Measurements from ENCODE around the gene CCDC18.
"Not testable (repeated sequence)": the region's sequence is repeated elsewhere in the genome, so short reads cannot be mapped to it uniquely, and the experiment has no call there.

CCDC18 gene

GRCh38 chr1:93244298-93245069 lies 64.0 kb downstream of the CCDC18 start:
- DNase-seq, result no peak

DNA sequence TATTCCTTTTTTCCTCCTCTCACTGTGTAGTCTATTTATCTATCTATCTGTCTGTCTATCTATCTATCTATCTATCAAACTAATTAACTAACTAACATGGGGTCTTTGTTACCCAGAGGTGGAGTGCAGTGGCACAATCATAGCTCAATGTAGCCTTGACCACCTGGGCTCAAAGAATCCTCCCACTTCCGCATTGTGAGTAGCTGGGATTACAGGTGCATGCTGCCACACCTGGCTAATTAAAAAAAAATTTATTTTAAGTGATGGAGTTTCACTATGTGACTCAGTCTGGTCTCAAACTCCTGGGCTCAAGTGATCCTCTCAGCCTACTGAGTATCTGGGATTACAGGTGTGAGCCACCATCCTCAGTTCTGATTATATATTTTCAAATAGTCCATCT lies 71.4 kb downstream of the CCDC18 start:
- DNase-seq, result no peak

DNA sequence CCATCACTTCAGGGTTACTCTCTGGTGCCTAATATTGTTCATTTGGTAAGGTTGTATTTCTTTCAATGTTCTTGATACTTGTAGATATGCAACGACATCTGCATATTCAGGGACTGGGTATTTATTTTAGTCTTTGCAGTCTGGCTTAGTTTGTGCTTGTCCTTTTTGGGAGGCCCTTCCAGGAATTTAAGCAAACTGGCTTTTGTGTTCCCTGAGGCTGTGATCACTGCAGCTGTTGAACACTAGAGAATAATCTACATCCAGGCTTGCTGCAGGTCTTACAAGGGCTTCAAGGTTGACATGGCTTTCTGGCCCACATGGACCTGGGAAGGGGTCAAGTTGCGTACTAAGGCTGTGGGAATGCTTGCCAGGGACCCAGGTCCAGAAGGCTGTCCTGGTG lies 72.1 kb downstream of the CCDC18 start:
- DNase-seq, result no peak

GRCh38 chr1:93253516-93253915 lies 73.0 kb downstream of the CCDC18 start:
- no peak for DNase-seq

DNA sequence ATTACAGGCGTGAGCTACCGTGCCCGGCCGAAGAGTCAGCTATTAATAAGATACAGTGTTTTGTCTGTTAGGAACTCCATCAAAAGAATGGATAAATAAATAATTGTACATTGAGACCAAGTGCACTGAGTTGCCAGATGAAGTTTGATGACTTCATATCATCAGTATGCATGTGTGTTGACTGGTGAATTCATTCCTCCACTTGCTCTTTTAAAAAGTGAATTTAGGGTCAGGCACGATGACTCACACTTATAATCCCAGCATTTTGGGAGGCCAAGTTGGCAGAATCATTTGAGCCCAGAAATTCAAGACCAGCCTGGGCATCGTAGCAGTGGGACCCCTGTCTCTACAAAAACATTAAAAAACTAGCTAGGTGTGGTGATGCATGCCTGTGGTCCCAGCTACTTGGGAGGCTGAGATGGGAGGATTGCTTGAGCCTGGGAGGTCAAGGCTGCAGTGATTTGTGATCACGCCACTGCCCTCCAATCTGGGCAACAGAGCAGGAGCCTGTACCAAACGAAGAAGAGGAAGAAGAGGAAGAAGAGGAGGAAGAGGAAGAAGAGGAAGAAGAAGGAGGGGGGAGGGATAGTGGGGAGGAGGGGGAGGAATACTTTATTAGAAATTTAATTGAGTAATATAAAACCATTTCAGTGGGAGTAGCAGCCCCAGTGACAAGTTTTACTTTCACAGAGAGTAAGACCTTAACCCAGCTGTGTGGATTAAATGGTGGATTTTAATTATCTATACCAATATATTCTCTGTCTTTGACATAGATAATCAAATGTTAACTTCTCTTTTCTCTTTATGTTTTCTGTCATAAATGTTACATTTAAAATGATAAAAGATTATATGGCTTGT lies 74.9 kb downstream of the CCDC18 start:
- DNase-seq, result no peak

DNA sequence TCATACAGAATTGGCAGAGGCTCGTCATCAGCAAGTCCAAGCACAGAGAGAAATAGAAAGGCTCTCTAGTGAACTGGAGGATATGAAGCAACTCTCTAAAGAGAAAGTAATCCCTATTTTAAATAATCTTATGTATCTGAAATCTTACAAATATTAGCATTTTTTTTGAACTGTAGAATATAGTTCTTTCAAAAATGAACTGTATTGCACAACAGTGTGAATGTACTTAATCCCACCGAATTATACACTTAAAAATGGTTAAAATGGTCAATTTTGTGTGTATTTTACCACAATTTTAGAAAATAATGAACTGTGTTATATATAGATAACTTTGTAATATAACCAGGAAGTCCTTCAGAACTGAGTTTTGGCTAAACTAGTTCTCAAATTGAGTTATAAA lies 75.9 kb downstream of the CCDC18 start:
- no peak for DNase-seq

- DNase-seq, result no peak
Measured at GRCh38 chr1:93257889-93258288, 77.4 kb downstream of the CCDC18 start.

DNA sequence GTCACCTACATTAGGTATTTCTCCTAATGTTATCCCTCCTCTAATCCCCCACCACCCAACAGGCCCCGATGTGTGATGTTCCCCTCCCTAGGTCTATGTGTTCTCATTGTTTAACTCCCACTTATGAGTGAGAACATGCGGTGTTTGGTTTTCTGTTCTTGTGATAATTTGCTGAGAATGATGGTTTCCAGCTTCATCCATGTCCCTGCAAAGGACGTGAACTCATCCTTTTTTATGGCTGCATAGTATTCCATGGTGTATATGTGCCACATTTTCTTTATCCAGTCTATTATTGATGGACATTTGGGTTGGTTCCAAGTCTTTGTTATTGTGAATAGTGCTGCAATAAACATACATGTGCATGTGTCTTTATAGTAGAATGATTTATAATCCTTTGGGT lies 80.2 kb downstream of the CCDC18 start:
- not testable (repeated sequence) for DNase-seq

DNA sequence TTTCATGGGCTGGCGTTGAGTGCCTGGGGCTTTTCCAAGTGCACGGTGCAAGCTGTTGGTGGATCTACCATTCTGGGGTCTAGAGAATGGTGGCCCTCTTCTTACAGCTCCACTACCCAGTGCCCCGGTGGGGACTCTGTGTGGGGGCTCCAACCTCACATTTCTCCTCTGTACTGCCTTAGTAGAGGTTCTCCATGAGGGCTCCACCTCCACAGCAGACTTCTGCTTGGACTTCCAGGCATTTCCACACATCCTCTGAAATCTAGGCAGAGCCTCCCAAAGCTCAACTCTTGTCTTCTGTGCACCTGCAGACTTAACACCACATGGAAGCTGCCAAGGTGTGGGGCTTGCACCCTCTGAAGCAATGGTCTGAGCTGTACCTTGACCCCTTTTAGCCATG lies 82.1 kb downstream of the CCDC18 start:
- DNase-seq, result no peak

- DNase-seq, result not testable (repeated sequence)
Measured at GRCh38 chr1:93268888-93269287, 88.4 kb downstream of the CCDC18 start.

- not testable (repeated sequence) for DNase-seq
Measured at GRCh38 chr1:93275262-93275633, 94.7 kb downstream of the CCDC18 start.

DNA sequence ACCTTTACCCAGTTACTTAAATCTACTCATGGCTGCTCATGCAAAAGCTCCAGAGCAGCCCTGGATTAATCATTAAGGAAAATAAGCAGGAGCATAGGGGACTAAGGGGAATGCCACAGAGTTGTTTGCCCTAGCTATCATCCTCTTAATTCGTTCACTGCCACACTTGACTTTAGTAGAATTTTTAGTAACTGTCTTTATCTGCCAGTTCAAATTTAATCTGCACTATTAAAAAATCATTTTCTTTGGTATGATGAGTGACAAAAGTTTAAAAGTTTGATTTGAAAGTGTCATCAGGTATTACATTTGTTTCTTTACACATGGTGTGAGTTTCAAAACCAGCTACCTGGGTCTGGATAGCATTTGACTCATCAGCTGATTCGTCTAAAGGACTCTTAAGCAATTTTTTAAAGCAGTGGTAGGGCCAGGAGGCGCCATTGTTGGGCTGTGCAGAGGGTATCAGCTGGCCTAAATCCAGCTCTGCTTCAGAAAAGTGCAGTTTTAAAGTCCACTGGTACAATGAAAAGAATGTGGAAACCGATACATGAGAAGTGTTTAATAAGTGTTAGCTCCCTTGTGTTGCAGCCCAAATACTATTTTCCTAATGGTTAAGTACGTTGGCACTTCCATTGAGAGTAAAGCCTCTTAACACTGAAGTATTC lies 95.2 kb downstream of the CCDC18 start:
- no peak for DNase-seq

DNA sequence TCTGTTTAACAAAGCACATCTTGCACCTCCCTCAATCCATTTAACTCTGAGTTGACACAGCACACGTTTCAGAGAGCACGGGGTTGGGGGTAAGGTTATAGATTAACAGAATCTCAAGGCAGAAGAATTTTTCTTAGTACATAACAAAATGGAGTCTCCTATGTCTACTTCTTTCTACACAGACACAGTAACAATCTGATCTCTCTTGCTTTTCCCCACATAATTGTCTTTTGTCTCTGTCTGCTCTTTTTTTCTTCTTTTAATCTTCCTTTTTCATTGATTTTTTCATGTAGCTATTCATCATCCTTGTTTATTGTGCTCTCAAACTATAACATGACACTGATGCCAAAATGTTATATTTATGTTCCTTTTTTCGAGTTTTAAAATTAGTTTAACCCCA lies 97.0 kb downstream of the CCDC18 start:
- not testable (repeated sequence) for DNase-seq

GRCh38 chr1:93283496-93283895 lies 103.0 kb downstream of the CCDC18 start:
- DNase-seq, result no peak

DNA sequence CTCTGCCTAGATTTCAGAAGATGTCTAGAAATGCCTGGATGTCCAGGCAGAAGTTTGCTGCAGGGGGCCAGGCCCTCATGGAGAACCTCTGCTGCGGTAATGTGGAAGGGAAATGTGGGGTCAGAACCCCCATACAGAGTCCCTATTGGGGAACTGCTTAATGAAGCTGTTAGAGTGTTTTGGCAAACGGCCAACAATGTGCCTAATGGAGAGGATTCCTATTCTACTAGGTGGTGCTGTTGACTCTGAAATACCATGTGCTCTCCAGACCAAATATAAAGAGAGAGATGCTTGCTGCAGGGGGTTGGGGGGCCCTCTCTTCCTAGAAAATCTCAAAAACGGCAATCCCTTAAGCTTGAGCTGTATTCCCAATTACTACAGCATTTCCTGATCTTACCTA lies 108.0 kb downstream of the CCDC18 start:
- no peak for DNase-seq

- DNase-seq, result no peak
Measured at GRCh38 chr1:93296555-93297154, 116.1 kb downstream of the CCDC18 start.

GRCh38 chr1:93301131-93301530 lies 120.6 kb downstream of the CCDC18 start:
- no peak for DNase-seq

DNA sequence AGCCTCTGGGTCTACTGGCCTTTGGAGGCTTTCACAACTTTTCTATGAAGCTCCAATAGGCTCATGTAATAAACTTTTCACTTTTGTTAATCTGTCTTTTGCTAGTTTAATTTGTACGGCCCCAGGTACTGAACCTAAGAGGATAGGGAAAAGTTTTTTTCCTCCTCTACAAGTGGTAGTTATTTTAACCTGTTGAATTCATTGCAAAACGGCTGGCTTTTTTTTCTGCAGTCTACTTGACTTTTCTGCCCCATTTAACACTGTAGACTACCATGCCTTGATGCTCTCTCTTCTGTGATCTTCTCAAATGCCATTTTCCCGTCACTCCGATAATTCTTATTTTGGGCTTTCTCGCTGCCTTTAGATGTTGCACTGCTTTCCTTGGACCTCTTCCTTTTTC lies 121.6 kb downstream of the CCDC18 start:
- DNase-seq, result no peak

DNA sequence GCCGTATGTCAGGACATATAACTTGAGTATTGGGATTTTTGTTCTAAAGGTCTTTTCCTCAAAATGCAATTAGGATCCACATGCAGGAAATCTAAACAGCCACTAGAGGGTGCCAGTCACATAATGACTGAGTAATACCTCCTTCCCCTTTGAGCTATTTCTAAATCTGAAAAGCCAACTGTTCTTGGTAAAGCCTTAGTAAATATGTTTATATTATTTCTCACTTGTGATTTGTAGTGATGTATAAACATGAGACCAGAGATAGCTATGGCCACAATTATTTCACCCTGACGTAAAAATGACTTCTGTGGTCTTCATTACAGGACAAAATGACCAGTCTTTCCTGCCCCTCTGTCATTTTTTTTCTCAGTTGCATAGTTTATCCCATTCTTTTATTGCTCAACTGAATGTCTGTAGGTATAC lies 124.2 kb downstream of the CCDC18 start:
- DNase-seq, result peak; percentile 11

- DNase-seq, result no peak
Measured at GRCh38 chr1:93306920-93307319, 126.4 kb downstream of the CCDC18 start.

DNA sequence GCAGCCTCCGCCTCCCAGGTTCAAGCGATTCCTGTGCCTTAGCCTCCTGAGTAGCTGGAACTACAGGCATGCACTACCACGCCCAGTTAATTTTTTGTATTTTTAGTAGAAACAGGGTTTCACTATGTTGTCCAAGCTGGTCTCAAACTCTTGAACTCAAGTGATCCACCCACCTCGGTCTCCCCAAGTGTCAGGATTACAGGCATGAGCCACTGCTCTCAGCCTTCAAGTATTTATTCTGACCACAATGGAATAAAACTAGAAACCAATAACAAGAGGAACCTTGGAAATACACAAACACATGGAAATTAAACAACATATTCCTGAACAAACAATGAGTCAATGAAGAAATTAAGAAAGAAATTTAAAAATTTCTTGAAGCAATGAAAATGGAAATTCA lies 132.5 kb downstream of the CCDC18 start:
- no peak for DNase-seq

GRCh38 chr1:93317207-93317606 lies 136.7 kb downstream of the CCDC18 start:
- DNase-seq, result peak; percentile 18

- no peak for DNase-seq
Measured at GRCh38 chr1:93317943-93318342, 137.4 kb downstream of the CCDC18 start.

Data from CD4-positive, alpha-beta T cell treated with Interferon gamma for 1 hour (primary cell).